HepG2 (cell line): ENCODE measurements around the gene EFCAB11. TPM values are rescaled to one million over a fixed set of nuclear protein-coding genes. Genes with fewer than 3 reads are reported as not detected.
A peak's percentile ranks its signal among the peaks of the same experiment; 100 is the strongest.

ENCODE experiments used
- ATF3 ChIP-seq: sonication (generic); formaldehyde crosslinking; IDR thresholded peaks from 2 replicates; pipeline ENCODE4 v1.4.0; 2020; ENCODE audit warnings: missing genetic modification reagents
- CTCF ChIP-seq: sonication (generic); formaldehyde crosslinking; IDR thresholded peaks from 2 replicates; pipeline ENCODE4 v1.5.0; 2020; ENCODE audit warnings: mild to moderate bottlenecking, missing genetic modification reagents, moderate library complexity
- HNF1A ChIP-seq, 2 experiments: sonication (generic) in 1 of 2; formaldehyde crosslinking in 1 of 2; IDR thresholded peaks; 2 replicates each; pipeline versions ENCODE4 v1.4.0 to v1.6.1; 2016 to 2020; ENCODE audit warnings: borderline replicate concordance in 1 of 2, low read depth in 1 of 2, mild to moderate bottlenecking in 1 of 2, missing genetic modification reagents in 1 of 2
- HOXA5 ChIP-seq: sonication (generic); formaldehyde crosslinking; IDR thresholded peaks from 2 replicates; pipeline ENCODE4 v1.4.0; 2020; ENCODE audit warnings: missing genetic modification reagents
- MTA1 ChIP-seq: sonication (generic); formaldehyde crosslinking; IDR thresholded peaks from 2 replicates; pipeline ENCODE4 v1.4.0; 2020; ENCODE audit warnings: missing genetic modification reagents, mild to moderate bottlenecking, borderline replicate concordance
- NFAT5 ChIP-seq: sonication (generic); formaldehyde crosslinking; IDR thresholded peaks from 2 replicates; pipeline ENCODE4 v1.4.0; 2020; ENCODE audit warnings: missing genetic modification reagents
- YEATS4 ChIP-seq: sonication (generic); formaldehyde crosslinking; IDR thresholded peaks from 2 replicates; pipeline ENCODE4 v1.4.0; 2020; ENCODE audit warnings: missing genetic modification reagents, borderline replicate concordance
- ZFP90 ChIP-seq: sonication (generic); formaldehyde crosslinking; IDR thresholded peaks from 2 replicates; pipeline ENCODE4 v1.8.0; 2022; ENCODE audit warnings: missing genetic modification reagents, mild to moderate bottlenecking, inconsistent platforms, borderline replicate concordance
- ZNF691 ChIP-seq: sonication (generic); formaldehyde crosslinking; IDR thresholded peaks from 2 replicates; pipeline ENCODE4 v1.4.0; 2020; ENCODE audit warnings: missing genetic modification reagents, low read depth, mild to moderate bottlenecking, borderline replicate concordance
- polyA plus RNA-seq, 8 experiments: library from polyadenylated mRNA; depleted of rRNA in 3 of 8; stranded (reverse) in 7 of 8; unstranded in 1 of 8; fragments of >200 nt; fragmentation: Illumina TruSeq in 4 of 8; extraction: Trizol in 4 of 8; gene quantifications; 2 replicates each; pipeline versions ENCODE4 v1.2.1 to v1.2.3, GENCODE V29; 2011 to 2016; ENCODE audit warnings: low read depth in 4 of 8, missing spikeins in 1 of 8, mixed read lengths in 1 of 8; ENCODE audit not compliant: insufficient read depth in 1 of 8
- total RNA-seq, 5 experiments: library from RNA; depleted of rRNA; stranded (reverse); fragments of >200 nt; fragmentation: Illumina TruSeq; extraction: Trizol; gene quantifications; 2 replicates each; pipeline ENCODE4 v1.2.3, GENCODE V29; 2016; ENCODE audit warnings: low read depth in 1 of 5

Gene EFCAB11
- total and polyA plus RNA-seq, 2 of the 13 experiments (the other 11 are each of a cell fraction or from before 2014, with no cell fraction given): 8.2 to 31.5 TPM

GRCh38 chr14:89773644-89774316 lies 180.8 kb downstream of the EFCAB11 start (continued):
- TF ChIP-seq CTCF (CRISPR knock-in tag): no peak
- 0 out of 2 replicates have a peak, but pooled peaks have one; percentile 55 for TF ChIP-seq ATF3
- no peak for TF ChIP-seq HNF1A (IDR thresholded peaks at IDR 0.05; ENCODE audit: low read depth)
- 0 out of 2 replicates have a peak, but pooled peaks have one; percentile 34 for TF ChIP-seq HNF1A (CRISPR knock-in tag; IDR thresholded peaks at IDR 0.05; ENCODE audit: borderline replicate concordance)
- peak; percentile 49; the same call in 1 of the 2 replicates for TF ChIP-seq HOXA5
- TF ChIP-seq NFAT5 (CRISPR knock-in tag): 0 out of 2 replicates have a peak, but pooled peaks have one; percentile 25
- TF ChIP-seq ZFP90: peak; percentile 82; the same call in 1 of the 2 replicates
- 0 out of 2 replicates have a peak, but pooled peaks have one; percentile 30 for TF ChIP-seq MTA1 (CRISPR knock-in tag)
- peak; percentile 70; the same call in 1 of the 2 replicates for TF ChIP-seq ZNF691 (CRISPR knock-in tag)
- TF ChIP-seq YEATS4 (CRISPR knock-in tag): peak; percentile 31; the same call in 1 of the 2 replicates
- TF ChIP-seq, all 625 proteins: peak for 93
